ENCODE results near the gene SAFB2.

GRCh38 chr19:5666921-5667610 lies 44.5 kb upstream of the SAFB2 start:
- TF ChIP-seq TAF1 (IDR thresholded peaks at IDR 0.05; ENCODE audit: low read depth, low read length) (no peak), POLR2A (IDR thresholded peaks at IDR 0.05; ENCODE audit: low read depth, low read length) (no peak), POLR2AphosphoS5 (IDR thresholded peaks at IDR 0.05; ENCODE audit: low read depth, low read length) (no peak), PAX5 (IDR thresholded peaks at IDR 0.05; ENCODE audit: insufficient read depth, low read length, severe bottlenecking) (no peak), POU2F2 (IDR thresholded peaks at IDR 0.05; ENCODE audit: low read depth, low read length) (no peak), SPI1 (IDR thresholded peaks at IDR 0.05; ENCODE audit: low read depth, low read length) (no peak)
